Caki2 (cell line): ENCODE data around the gene ARL6IP5. TPM values are rescaled to one million over a fixed set of nuclear protein-coding genes. Genes with fewer than 3 reads are reported as not detected.

ENCODE experiments used
- DNase-seq: peaks from one replicate; pipeline ENCODE4 v3.0.0-alpha.2; 2015; ENCODE audit warnings: low read depth
- in situ Hi-C: cut with HindIII; loops from 2 replicates; pipeline ENCODE4 v1.10.0; 2016; ENCODE audit warnings: low sequenced_read_pairs, low pct_unique_long_range_greater_than_20kb, mixed read lengths
- total RNA-seq: library from RNA; depleted of rRNA; stranded (reverse); fragments of >200 nt; shearing (Covaris generic); gene quantifications from 2 replicates; pipeline ENCODE4 v1.2.3, GENCODE V29; 2014; ENCODE audit warnings: low replicate concordance

ARL6IP5 gene
- total RNA-seq, 1 experiment from 2014 or later = 77.1 TPM

- in situ Hi-C loops = no loop called here
- no peak for DNase-seq
These were observed 23.1 kb downstream of the ARL6IP5 start for GRCh38 chr3:69107841-69108240.

GRCh38 chr3:69108811-69109210 lies 24.1 kb downstream of the ARL6IP5 start:
- in situ Hi-C loops = no loop called here
- no peak for DNase-seq

GRCh38 chr3:69110941-69111546 lies 26.3 kb downstream of the ARL6IP5 start:
- DNase-seq = no peak
- in situ Hi-C loops = no loop called here

GRCh38 chr3:69113536-69113935 lies 28.8 kb downstream of the ARL6IP5 start:
- DNase-seq = no peak
- in situ Hi-C loops = no loop called here

- in situ Hi-C loops = no loop called here
- no peak for DNase-seq
These were observed 31.0 kb downstream of the ARL6IP5 start for GRCh38 chr3:69115731-69116130.

GRCh38 chr3:69116162-69116561 lies 31.4 kb downstream of the ARL6IP5 start:
- no peak for DNase-seq
- in situ Hi-C loops = no loop called here

GRCh38 chr3:69116897-69117296 lies 32.2 kb downstream of the ARL6IP5 start:
- in situ Hi-C loops = no loop called here
- DNase-seq = no peak

GRCh38 chr3:69118555-69118954 lies 33.8 kb downstream of the ARL6IP5 start:
- no peak for DNase-seq
- in situ Hi-C loops = no loop called here

- in situ Hi-C loops = no loop called here
- no peak for DNase-seq
These were observed 34.4 kb downstream of the ARL6IP5 start for GRCh38 chr3:69119138-69119537.

GRCh38 chr3:69119681-69120080 lies 34.9 kb downstream of the ARL6IP5 start:
- in situ Hi-C loops = no loop called here
- DNase-seq = no peak

- peak; percentile 57 for DNase-seq
- in situ Hi-C loops = no loop called here
These were observed 36.2 kb downstream of the ARL6IP5 start for GRCh38 chr3:69120879-69121464.

- DNase-seq = no peak
- in situ Hi-C loops = no loop called here
These were observed 36.8 kb downstream of the ARL6IP5 start for GRCh38 chr3:69121513-69121912.

- DNase-seq = no peak
- in situ Hi-C loops = no loop called here
These were observed 37.2 kb downstream of the ARL6IP5 start for GRCh38 chr3:69121950-69122349.

GRCh38 chr3:69122403-69122802 lies 37.7 kb downstream of the ARL6IP5 start, which contains the start of gene LMOD3:
Gene LMOD3 (minus strand): TSS chr3:69122595. CDS start chr3:69122386, 209 bp downstream.
- in situ Hi-C loops = no loop called here
- DNase-seq = no peak

- in situ Hi-C loops = no loop called here
These were observed 41.5 kb downstream of the ARL6IP5 start for GRCh38 chr3:69126216-69126615.

GRCh38 chr3:69126999-69127398 lies 42.3 kb downstream of the ARL6IP5 start:
- in situ Hi-C loops = no loop called here
- DNase-seq = no peak

More at GRCh38 chr3:69126216-69126615, 41.5 kb downstream of the ARL6IP5 start:
- no peak for DNase-seq

GRCh38 chr3:69128509-69128908 lies 43.8 kb downstream of the ARL6IP5 start:
- in situ Hi-C loops = no loop called here

GRCh38 chr3:69129531-69129930 lies 44.8 kb downstream of the ARL6IP5 start:
- no peak for DNase-seq
- in situ Hi-C loops = no loop called here

More at GRCh38 chr3:69128509-69128908, 43.8 kb downstream of the ARL6IP5 start:
- DNase-seq = no peak

- in situ Hi-C loops = no loop called here
- DNase-seq = no peak
These were observed 46.0 kb downstream of the ARL6IP5 start for GRCh38 chr3:69130689-69131088.

- in situ Hi-C loops = no loop called here
- no peak for DNase-seq
These were observed 52.3 kb downstream of the ARL6IP5 start for GRCh38 chr3:69137005-69137404.
